Bronchial epithelial cell (primary cell): Measurements from ENCODE around the gene KIAA1191. TPM values are rescaled to one million over a fixed set of nuclear protein-coding genes. Genes with fewer than 3 reads are reported as not detected.

Experiments used
- DNase-seq: peaks from one replicate; pipeline ENCODE4 v3.0.0-alpha.2; 2010; ENCODE audit warnings: low read depth
- FAIRE-seq: peaks from 2 replicates; lab custom pipeline; 2011; peaks lifted over from hg19 to GRCh38; lab: Jason Lieb, UNC
- H3K27me3 ChIP-seq: 2 replicates; pipeline ENCODE4 v1.5.1; 2011; ENCODE audit warnings: low read length; ENCODE audit not compliant: control insufficient read depth, insufficient read depth
- H3K36me3 ChIP-seq: 2 replicates; pipeline ENCODE4 v1.5.1; 2011; ENCODE audit warnings: low read length; ENCODE audit not compliant: control insufficient read depth, insufficient read depth
- H3K4me3 ChIP-seq: 2 replicates; pipeline ENCODE4 v1.5.1; 2011; ENCODE audit warnings: mild to moderate bottlenecking, low read depth, low read length, control low read depth
- CTCF ChIP-seq: IDR thresholded peaks from 2 replicates; pipeline ENCODE4 v1.5.1; 2011; ENCODE audit warnings: mild to moderate bottlenecking, moderate library complexity, low read length, control low read depth, inconsistent platforms; ENCODE audit not compliant: insufficient read depth, severe bottlenecking
- total RNA-seq: library from RNA; depleted of rRNA; stranded (reverse); fragments of >200 nt; gene quantifications from 2 replicates; pipeline ENCODE4 v1.2.1, GENCODE V29; 2014

Gene KIAA1191
- total RNA-seq, 1 donor from 2014 or later: 54.2 TPM

- Histone ChIP-seq H3K27me3 (no peaks in the 10 kb centered on the region), H3K4me3 (no peak overlapping the region), H3K36me3 (peaks cover 8% of the 10 kb centered on the region)
- no peak for FAIRE-seq
- DNase-seq: no peak
- no peak for TF ChIP-seq CTCF
These were observed 18.7 kb downstream of the KIAA1191 start for GRCh38 chr5:176342766-176343458.

DNA sequence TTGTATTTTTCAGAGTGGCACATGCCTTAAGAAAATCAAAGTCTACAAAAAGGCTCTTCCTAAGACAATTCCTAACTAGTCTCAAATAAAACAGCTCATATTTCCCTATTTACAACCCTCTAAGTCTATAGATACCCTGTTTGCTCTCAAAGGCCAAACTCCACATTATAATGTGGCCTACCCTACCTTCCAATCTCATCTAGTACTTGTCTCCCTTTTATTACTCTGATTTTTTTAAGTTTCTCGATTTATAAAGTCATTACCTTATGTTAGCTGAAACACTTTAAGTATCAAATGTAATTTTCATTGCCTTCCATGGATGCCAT lies 19.4 kb downstream of the KIAA1191 start:
- Histone ChIP-seq H3K4me3 (no peak overlapping the region), H3K27me3 (no peaks in the 10 kb centered on the region), H3K36me3 (peaks cover 5% of the 10 kb centered on the region)
- DNase-seq (no peak), FAIRE-seq (no peak)
- no peak for TF ChIP-seq CTCF

DNA sequence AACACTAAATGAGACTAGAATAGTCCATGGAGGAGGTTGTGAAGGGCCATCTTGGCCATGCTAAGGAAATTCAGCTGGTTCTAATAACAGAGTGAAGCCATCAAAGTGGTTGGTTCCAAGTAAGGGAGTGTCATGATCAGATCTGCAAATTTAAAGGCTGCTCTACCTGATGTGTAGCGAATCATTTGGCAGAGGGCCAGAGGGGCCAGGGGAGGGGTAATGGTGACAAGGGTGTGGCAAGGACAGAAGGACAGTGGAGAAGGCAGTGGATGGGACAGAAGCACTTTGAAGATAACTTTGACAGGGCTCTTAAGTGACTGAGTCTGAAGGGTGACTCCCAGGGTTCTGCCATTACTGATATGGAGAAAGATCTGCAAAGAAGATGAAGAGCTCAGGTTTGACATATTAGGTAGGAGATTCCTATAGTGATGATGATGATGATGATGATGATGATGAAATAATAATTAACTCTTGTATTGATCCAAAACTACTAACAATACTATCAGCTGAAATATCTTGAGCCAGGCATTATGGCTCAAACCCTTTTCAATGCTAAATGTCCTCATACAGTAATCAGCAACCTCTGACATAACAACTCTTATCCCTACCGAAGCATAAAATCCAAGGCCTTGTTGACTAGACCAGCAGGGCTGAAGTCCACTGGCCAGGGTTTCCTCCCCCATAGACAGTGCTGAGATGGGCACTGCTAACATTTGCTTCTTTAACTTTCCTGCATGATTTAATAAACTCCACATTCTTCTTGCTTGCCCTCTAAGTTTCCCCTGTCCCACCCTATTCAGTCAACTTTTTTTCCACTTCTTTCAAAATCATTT lies 20.0 kb downstream of the KIAA1191 start:
- DNase-seq: no peak
- H3K4me3 ChIP-seq: no peak overlapping the region
- FAIRE-seq: peak; percentile 64
- peaks cover 2% of the 10 kb centered on the region for H3K36me3 ChIP-seq
- TF ChIP-seq CTCF: no peak
- no peaks in the 10 kb centered on the region for H3K27me3 ChIP-seq

- no peak for TF ChIP-seq CTCF
- Histone ChIP-seq H3K27me3 (no peaks in the 10 kb centered on the region), H3K4me3 (no peak overlapping the region), H3K36me3 (no peaks in the 10 kb centered on the region)
- DNase-seq: no peak
- no peak for FAIRE-seq
These were observed 22.3 kb downstream of the KIAA1191 start for GRCh38 chr5:176339304-176339703.

DNA sequence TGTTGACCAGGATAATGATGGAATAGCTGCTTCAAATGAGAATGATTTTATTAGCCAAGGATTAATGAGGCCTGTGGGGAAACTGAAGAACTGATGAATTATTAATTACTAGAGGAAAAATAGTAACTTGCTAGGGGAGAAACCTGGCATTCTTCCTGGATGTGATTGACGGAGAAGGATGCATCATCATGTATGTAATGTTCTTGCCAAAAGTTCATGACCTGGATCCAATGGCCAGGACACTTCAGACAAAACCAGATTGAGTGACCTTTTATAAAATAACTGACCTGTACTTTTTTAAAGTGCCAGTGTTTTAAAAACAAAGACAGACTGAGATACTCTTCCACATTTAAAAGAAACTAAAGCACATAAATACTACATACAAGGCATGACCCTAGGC lies 23.7 kb downstream of the KIAA1191 start:
- FAIRE-seq: no peak
- TF ChIP-seq CTCF: no peak
- no peak for DNase-seq
- no peak overlapping the region for H3K4me3 ChIP-seq
- H3K36me3 ChIP-seq: no peaks in the 10 kb centered on the region
- H3K27me3 ChIP-seq: no peaks in the 10 kb centered on the region
